ENCODE data around the gene SAP30BP. TPM values are rescaled to one million over a fixed set of nuclear protein-coding genes. Genes with fewer than 3 reads are reported as not detected.
A peak's percentile ranks its signal among the peaks of the same experiment; 100 is the strongest.

The SAP30BP gene
- total RNA-seq, 1 experiment from 2014 or later = 149 TPM

DNA sequence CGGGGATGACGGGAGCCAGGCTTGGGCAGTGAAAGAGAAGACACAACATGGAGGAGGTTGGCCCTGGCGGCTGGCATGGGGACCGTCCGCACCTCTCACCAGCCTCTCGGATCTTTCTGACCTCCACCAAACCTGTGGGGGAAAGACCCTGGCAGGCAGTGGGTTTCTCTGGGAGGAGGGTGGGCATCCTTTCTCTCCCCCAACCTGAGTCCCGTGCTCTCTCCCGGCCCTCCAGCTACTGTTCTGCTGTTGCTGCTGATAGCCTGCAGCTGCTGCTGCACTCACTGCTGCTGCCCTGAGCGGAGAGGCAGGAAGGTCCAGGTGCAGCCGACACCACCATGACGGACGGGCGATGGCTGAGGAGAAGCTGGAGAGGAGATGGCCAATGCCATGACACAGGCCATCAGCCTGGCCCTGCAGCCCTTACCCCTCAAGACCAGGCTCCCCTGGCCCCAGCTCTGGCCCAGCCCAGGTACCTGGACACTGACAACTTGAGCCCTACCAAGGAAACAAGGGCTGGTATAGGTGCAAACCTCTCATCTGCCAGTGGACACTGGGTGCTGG, 26.5 kb upstream of the SAP30BP start:
- Histone ChIP-seq H3K36me3 (ENCODE audit: control insufficient read depth in 1 of 2, insufficient read depth in 2 of 2, low read length in 2 of 2) (0 out of 4 replicates have a peak, but pooled peaks cover 0 to 3% of the 10 kb centered on the region in 2 experiments), H3K27me3 (ENCODE audit: insufficient read depth, low read length) (no peaks in the 10 kb centered on the region), H4K20me1 (ENCODE audit: insufficient read depth) (no peaks in the 10 kb centered on the region), H3K79me2 (ENCODE audit: insufficient read depth, low read length) (no peaks in the 10 kb centered on the region), H3K4me3 (replicated peaks in 1 of 2; ENCODE audit: low read depth in 1 of 2, low read length in 2 of 2) (no peak overlapping the region), H3K9me2 (ENCODE audit: insufficient read depth) (no peaks in the 10 kb centered on the region), H2AFZ (ENCODE audit: low read depth, low read length, poor library complexity, severe bottlenecking) (no peak overlapping the region), H3K4me1 (ENCODE audit: control insufficient read depth in 1 of 2, insufficient read depth in 2 of 2, low read length in 2 of 2) (peaks cover 32 to 59% of the 10 kb centered on the region in 2 experiments), H3K9ac (ENCODE audit: low read length) (peak overlapping the region; percentile 39), H3K27ac (ENCODE audit: low read depth, low read length) (peak overlapping the region; percentile 44; the same call in 1 of the 2 replicates), H3K9me3 (ENCODE audit: control insufficient read depth in 1 of 2, insufficient read depth in 1 of 2, low read depth in 1 of 2, low read length in 2 of 2) (no peaks in the 10 kb centered on the region), H3K4me2 (ENCODE audit: low read length) (peak overlapping the region; percentile 56)
- ChIA-PET RAD21 (ENCODE audit: low non-redundant PET in 1 of 2, low total read pairs in 2 of 2, uncharacterized antibody in 2 of 2, unreplicated experiment in 2 of 2) (no interaction called here), CTCF (interaction anchor here (2.2 to 3.0 kb wide), 3 partner anchors 7 to 39 kb away, joined by 6 to 25 read pairs (median 7); partner anchors contain the start of gene SMIM5), POLR2A (interaction anchor here (1.6 kb wide), 1 partner anchor 139 kb away, joined by 4 read pairs; no protein-coding TSS in a partner anchor)
- BruUV-seq (replicated peaks) = no TSS peak
- intact Hi-C loops (cut with micrococcal nuclease) = no loop called here
- TF ChIP-seq EZH2 (IDR thresholded peaks at IDR 0.05) (no peak), ZNF274 (IDR thresholded peaks at IDR 0.05; ENCODE audit: low read depth, low read length) (no peak), FOSL1 (IDR thresholded peaks at IDR 0.05; ENCODE audit: low read depth) (no peak), TCF7L2 (IDR thresholded peaks at IDR 0.05; ENCODE audit: borderline replicate concordance, extremely low read depth, insufficient read depth, insufficient read length) (no peak), ELF1 (IDR thresholded peaks at IDR 0.05; ENCODE audit: borderline replicate concordance, low read depth) (no peak), EZH2phosphoT487 (IDR thresholded peaks at IDR 0.05; ENCODE audit: borderline replicate concordance) (no peak), POLR2A (IDR thresholded peaks at IDR 0.05; ENCODE audit: borderline replicate concordance, extremely low read depth, insufficient read depth, insufficient read length) (no peak), SRF (IDR thresholded peaks at IDR 0.05; ENCODE audit: low read depth) (no peak), YY1 (IDR thresholded peaks at IDR 0.05; ENCODE audit: extremely low read depth, insufficient replicate concordance, low read depth, low read length) (no peak)
- TF ChIP-seq, protein P1, sequence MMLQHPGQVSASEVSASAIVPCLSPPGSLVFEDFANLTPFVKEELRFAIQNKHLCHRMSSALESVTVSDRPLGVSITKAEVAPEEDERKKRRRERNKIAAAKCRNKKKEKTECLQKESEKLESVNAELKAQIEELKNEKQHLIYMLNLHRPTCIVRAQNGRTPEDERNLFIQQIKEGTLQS (IDR thresholded peaks at IDR 0.05) = no peak
- TF ChIP-seq, protein P2, sequence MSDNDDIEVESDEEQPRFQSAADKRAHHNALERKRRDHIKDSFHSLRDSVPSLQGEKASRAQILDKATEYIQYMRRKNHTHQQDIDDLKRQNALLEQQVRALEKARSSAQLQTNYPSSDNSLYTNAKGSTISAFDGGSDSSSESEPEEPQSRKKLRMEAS (IDR thresholded peaks at IDR 0.05) = no peak
- TF ChIP-seq, protein P3, sequence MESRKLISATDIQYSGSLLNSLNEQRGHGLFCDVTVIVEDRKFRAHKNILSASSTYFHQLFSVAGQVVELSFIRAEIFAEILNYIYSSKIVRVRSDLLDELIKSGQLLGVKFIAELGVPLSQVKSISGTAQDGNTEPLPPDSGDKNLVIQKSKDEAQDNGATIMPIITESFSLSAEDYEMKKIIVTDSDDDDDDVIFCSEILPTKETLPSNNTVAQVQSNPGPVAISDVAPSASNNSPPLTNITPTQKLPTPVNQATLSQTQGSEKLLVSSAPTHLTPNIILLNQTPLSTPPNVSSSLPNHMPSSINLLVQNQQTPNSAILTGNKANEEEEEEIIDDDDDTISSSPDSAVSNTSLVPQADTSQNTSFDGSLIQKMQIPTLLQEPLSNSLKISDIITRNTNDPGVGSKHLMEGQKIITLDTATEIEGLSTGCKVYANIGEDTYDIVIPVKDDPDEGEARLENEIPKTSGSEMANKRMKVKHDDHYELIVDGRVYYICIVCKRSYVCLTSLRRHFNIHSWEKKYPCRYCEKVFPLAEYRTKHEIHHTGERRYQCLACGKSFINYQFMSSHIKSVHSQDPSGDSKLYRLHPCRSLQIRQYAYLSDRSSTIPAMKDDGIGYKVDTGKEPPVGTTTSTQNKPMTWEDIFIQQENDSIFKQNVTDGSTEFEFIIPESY (IDR thresholded peaks at IDR 0.05; ENCODE audit: extremely low read depth, insufficient replicate concordance, low read length) = no peak
- no peak for DNase-seq (ENCODE audit: low read depth, low spot score)
- no peak for ATAC-seq
